GM21515 (cell line): ENCODE results near the gene PAX5.

Source experiments
- ATAC-seq: cut with Tn5 transposase; IDR thresholded peaks from one replicate; pipeline ENCODE4 v1.9.1; 2021; ENCODE audit not compliant: unreplicated experiment

Gene PAX5

GRCh38 chr9:36988848-36989247 lies 45.2 kb downstream of the PAX5 start:
- no peak for ATAC-seq

GRCh38 chr9:36987891-36988290 lies 46.2 kb downstream of the PAX5 start:
- ATAC-seq = no peak

- ATAC-seq = no peak
Observed at GRCh38 chr9:36987409-36987808, 46.7 kb downstream of the PAX5 start.

DNA sequence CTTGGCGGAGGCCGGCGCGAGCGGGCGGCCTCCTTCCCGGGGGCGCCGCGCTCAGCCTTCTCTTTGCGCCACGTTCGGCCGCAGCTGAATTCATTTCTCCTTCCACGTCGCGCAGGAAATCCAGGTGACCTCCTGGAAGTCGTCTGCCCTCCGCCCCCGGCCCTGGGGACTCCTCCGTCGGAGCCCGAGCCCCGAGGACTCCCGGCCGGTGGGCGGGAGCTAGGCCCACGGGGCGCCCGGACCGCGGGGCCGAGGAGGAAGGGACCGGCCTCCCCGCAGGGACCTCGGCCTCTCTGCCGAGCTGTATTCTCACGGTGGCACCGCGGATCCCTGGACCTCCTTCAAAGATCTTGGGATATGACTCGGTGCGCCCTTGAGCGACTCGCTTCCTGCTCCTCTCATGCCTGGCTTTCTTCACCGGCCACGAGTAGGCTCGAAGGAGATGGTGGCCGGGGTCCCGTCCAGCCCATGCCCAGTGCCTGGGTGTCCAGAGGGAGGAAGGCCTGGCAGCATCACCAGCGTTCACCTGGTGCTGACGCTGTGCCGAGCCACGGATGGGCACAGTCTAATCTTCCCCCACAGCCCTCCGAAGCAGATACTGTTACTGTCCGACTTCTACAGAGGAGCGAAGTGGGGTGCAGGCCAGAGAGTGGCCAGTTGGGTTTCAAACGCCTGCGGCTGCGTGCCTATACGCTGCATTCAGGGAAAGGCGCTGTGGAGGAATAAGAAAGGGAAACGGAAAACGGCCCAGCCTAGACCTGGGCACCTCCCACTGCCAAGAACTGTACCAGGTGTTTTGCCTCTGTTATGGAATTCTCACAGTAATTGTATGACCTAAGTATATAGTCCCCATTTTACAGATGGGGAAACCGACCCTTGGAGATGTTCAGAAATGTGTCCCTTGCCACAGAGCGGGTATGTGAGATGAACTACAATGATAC lies 47.3 kb downstream of the PAX5 start:
- no peak for ATAC-seq

- no peak for ATAC-seq
Observed at GRCh38 chr9:36985769-36986467, 48.1 kb downstream of the PAX5 start.

DNA sequence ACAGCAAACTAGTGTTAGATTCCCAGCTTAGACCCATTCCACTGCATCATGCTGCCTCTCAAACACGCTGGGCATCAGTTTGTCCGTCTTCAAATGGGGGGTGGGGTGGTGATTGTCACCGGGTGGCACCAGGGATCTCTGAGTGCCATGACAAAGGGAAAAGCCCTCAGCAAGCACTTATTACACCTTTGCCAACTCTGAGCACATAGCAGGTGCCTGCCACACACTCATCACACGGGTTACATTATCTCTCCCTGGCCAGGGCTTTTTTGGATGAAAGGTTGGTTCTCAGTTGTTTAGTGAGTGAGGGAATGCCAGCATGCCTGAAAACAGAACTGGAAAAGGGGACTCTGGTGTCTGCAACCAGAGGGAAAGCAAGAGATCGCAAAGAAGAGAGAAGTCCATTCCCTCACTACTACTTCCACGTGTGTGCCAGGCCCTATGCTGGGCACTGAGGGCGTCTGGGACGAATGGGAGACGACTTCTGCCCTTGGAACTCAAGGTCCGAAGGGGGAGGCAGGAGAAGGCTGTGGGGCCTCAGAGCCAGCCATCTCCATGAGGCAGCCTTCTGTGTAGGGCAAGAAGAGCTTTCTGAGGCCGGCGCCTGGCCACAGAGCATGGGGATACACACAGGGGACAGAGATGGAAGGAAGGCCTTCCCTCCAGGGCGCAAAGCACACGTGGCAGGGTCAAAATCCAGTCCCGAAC lies 48.9 kb downstream of the PAX5 start:
- no peak for ATAC-seq

DNA sequence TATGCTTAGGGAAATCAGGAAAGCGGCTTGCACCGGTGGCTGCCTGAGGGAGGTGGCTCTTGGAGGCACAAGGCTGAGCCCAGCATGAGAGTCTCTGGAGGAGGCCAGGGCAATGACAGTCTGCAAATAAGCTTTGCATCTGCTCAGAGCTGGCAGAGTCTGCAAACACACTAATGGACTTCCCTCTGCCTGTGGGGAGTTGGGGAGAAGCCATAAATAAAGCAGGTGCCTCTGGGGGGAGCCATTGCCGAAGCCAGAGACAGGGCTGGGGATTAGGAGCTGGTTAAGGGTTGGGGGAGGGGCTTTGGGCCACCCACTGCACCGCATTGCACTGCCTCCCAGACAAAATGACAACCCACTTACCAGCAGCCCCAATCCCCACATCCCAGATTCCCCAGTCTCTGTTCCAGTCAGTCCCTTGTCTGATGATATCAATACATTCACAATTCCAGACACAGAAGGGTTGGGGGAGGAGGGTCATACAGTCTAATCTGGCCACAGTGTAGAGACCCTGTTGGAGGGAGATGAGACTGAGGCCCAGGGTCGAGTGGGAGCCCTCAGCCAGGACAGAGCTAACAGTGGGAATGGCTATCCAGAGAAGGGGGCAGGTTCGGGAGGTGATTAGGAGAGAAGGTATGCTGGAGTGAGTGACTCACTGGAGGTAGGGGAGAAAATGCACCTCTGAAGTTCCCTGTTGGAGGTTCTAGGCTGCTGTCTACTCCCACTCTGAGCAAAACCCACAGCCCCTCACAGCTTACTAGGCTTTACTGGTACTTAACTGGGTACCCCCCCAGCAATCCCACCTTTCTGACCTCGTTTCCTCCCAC lies 53.7 kb downstream of the PAX5 start:
- no peak for ATAC-seq

DNA sequence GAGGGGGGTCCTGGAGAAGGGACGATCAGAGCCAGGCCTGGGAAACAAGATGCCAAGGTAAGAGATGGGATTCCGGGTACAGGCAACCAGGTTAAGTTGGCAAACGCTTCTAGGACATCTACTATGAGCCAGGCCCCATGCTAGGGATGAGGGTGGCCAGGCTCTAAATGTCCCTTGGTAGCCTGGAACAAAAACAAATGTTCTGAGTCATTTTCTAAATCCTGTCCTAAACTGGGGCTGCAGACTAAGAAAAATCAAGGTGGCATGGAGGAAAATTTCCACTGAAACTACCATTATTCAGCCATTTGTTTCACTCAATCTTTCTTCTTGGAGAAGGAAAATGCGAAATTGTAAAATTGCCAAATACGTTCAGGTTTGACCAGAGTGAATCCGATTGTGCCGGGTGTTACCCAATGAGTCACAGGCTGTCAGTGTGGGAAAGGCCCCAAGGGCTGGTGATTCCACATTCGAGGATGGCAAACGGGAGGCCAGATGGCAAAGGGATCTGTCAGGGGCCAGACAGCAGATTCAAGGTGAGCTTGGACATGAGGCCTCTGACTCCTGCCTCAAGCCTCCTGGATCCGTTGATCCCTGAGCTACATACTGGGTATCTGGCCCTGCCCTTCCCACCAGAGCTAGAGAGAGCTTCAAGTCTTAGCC lies 57.6 kb downstream of the PAX5 start:
- ATAC-seq = no peak

DNA sequence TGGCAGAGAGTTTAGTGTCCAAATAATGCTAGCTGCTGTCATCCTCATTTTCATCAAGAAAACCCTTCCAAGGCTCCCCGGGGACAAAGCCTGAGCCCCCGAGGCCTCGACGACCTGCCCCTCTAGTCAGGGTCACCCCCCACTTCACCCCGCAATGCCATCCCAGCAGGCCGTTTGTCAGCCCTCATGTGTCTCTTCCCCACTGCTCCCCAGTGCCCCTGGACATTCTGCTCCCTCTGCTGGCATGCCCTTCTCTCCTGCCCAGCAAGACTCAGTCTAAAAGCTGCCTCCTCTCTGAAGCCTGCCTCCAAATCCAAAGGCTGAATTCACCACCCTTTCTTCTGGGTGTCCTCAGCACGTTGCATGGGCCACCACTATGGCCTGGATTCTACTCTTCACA lies 59.3 kb downstream of the PAX5 start:
- ATAC-seq = no peak

DNA sequence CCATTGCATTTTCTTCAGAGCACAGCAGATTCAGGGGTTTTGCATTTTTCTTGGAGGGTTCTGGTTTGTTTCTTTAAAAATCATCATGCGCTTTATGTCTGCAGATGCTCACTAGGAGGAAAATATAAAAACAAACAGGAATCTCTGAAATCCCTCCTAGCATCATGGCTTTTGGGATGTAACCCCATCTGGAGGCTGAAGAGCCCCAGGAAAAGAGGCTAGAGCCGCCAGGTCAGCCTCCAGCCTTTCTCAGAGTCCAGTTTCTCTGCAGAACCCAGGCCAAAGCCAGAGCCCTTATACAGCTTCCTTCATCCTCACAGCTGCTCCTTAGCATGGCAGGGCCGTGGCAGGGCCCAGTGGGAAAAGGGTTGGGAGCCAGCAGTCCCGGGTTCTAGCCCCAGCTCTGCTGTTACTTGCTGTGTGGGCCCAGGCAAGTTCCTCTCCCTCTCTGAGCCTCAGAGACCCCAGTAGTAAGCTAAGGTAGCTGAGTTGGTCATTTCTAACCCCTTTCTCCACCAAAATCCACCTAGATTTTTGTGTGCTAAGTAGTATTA lies 62.1 kb downstream of the PAX5 start:
- ATAC-seq = no peak

- no peak for ATAC-seq
Observed at GRCh38 chr9:36970007-36970888, 63.8 kb downstream of the PAX5 start.

DNA sequence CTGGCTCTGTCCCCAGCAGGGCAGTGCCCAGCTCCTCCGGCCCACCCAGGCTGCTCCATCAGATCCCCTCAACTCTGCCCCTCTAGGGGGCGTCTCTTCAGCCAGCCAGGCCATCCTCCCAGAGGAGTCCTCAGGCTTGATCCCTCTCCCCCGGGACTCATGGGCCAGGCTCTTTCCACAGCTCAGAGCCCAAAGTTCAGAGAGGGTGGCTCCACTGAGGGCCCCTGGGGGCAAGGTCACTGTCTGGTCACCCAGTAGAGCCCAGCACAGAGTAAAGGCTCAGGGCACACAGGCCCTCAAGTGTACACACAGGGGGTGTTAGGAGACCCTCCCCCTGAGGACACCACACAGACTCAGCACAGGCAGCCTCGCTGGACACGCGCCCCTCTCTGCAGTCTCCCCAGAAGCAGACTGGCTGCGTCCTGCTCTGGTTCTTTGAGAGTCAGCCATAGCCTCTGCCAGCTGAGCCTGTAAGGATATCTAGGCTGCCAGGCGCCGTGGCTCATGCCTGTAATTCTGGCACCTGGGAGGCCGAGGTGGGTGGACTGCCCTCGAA lies 64.8 kb downstream of the PAX5 start:
- ATAC-seq = no peak

DNA sequence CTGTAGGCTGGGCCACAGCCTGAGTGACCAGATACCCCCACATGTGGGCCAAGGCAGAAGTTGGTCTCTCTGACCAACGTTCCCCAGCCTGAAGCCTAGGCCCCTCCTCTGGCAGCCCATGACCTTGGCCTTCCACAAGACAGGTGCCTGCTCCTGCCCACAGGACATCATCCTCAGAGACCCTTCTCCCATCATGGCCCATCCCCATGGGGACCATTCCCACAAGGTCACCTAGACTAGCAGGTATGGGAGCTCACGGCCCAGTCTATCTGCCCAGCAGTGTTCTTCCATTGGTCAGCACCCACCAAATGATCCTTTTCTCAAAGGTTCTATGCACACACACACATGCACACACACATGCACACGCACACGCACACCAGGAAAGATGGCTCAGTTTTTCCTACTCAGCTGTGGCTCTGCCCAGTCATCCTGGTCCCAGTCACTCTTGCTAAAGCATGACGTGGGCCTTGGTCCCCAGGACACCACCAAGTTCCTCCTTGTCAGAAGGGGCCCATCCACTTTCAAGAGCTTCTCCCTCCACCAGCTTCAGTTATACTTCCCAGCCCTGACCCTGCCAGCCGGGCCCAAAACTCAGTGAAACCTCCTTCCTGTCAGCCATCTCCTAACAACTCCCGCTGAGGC lies 65.4 kb downstream of the PAX5 start:
- no peak for ATAC-seq

DNA sequence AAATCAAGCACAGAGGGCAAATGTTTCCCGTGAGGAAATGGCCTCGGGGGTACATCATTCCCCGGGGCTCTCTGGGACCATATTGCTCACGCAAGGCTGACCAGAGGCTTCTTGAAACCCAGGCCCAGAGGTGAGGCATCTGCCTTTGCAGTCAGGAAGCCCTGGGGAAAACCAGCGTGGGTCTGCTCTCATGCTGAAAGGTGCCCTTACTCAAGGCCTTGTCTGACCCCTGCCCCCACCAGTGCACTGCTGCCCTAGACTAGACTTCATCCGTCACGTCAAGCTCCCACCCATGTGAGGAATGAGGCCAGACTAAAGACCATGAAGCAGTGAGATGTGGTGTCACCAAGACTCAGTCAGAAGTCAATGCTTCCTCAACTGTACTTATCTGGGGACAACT lies 66.1 kb downstream of the PAX5 start:
- ATAC-seq = no peak

DNA sequence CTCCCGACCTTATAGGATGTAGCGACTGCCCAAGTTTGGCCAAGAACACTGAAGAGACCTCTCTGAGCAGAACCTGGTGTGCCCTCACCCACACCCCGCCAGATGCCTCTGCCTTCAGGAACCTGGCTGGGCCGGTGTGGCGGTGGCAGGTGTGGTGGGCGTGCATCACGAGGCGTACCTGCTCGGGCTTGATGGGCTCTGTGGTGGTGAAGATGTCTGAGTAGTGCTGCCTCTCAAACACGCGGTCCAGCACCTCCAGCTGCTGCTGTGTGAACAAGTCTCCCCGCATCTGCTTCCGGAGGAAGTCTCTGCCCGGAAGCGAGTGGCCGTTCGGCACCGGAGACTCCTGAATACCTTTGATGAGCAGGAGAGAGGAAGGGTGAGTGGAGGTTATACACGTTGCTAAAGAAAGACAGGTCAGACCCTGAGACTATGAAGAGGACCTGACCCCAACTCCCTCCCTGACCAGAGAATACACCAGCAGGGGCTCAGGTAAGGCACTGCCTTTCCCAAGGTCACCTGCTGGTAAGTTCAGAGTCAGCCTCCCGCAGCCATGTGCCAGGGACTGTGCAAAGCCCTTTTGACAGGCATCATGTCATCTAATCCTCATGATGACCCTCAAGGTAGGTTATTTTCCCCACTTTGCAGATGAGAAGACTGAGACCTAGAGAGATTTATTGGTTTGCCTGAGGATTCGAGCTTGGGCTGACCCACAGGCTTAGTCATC lies 67.5 kb downstream of the PAX5 start:
- no peak for ATAC-seq

- ATAC-seq = no peak
Observed at GRCh38 chr9:36964791-36965190, 69.3 kb downstream of the PAX5 start.

DNA sequence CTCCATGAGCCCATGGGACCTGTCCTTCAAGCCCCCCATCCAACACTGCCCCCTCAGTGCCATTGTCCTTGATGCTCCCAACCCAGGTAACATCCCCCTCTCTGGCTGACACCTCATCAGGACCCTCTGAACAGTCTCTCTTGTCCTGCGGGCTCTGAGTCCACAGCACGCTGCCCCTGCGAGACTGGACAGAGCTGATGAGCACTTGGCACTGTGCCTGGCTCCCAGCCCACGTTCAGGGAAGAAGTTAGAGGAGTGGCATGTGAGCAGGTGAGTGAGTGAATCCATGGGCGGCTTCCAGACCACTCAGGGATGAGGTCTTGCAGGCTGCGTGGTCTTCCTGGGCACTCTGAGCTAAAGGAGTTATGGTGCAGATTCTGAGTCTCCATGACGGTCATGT lies 70.7 kb downstream of the PAX5 start:
- ATAC-seq = no peak

DNA sequence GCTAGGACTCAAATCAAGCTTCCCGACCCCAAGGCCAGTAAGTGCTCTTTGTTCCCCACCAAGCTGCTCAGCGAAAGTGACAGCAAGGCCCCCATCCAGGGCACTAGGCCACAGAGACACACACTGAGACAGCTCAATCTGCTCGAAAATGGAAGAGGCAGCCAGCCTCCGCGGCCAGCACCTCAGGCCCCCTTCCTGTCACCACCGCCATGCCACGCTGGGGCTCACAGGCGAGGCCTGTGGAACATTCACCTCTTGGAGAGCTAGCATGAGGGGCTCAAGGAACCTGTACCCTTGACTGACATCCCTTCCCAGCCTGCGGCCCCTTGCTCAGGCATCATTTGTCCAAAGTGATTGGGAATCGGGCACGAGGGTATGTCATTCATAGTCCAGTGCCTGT lies 71.4 kb downstream of the PAX5 start:
- ATAC-seq = no peak
